Measurements from ENCODE around the gene CNIH4. TPM values are rescaled to one million over a fixed set of nuclear protein-coding genes. Genes with fewer than 3 reads are reported as not detected.
A peak's percentile ranks its signal among the peaks of the same experiment; 100 is the strongest.

The CNIH4 gene
- total RNA-seq, 2 experiments from 2014 or later: 48.5 to 53.2 TPM

GRCh38 chr1:224373008-224373590, 16.4 kb downstream of the CNIH4 start:
- peaks cover 73% of the 10 kb centered on the region for H3K4me1 Mint-ChIP-seq
- no peaks in the 10 kb centered on the region for H3K9me3 Mint-ChIP-seq
- H3K27me3 Mint-ChIP-seq: no peaks in the 10 kb centered on the region
- no peak for DNase-seq
- no peak overlapping the region for H3K4me3 Mint-ChIP-seq
- no peak overlapping the region for H3K27ac Mint-ChIP-seq
- peaks cover 70% of the 10 kb centered on the region for H3K36me3 Mint-ChIP-seq

DNA sequence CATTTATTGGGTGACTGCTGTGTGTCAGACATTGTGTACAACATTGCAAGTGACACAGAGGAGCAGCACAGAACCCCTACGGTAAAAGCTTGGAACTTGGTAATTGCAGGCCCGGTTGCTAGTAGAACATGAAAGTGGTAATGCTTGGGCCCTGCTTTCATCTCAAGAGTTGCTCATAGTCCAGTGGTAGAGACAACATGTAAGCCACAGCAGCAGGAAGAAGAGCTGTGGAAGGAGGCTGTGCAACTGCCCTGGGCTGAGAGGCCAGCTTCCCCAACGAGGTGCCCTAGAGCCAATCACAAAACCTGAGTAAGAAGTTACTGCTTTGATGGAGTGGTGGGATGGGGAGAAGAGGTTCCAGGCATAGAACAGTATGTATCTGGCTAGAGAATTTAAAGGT, 18.4 kb downstream of the CNIH4 start:
- no peaks in the 10 kb centered on the region for H3K9me3 Mint-ChIP-seq
- H3K36me3 Mint-ChIP-seq: peaks cover 78% of the 10 kb centered on the region
- H3K4me3 Mint-ChIP-seq: no peak overlapping the region
- H3K27ac Mint-ChIP-seq: no peak overlapping the region
- H3K27me3 Mint-ChIP-seq: no peaks in the 10 kb centered on the region
- peaks cover 75% of the 10 kb centered on the region for H3K4me1 Mint-ChIP-seq
- no peak for DNase-seq

DNA sequence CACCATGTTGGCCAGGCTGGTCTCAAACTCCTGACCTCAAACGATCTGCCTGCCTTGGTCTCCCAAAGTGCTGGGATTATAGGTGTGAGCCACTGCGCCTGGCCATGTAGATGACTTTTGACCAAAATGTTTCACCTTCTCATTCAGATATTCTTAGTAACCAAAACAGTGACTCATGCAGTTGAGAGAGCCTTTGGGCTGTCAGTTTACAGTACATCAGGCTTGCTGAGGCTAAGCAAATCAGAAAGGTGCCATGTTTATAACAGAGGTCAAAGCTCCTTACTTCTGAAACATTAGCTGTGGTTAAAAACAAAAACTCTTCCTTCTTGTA, 21.0 kb downstream of the CNIH4 start:
- peaks cover 75% of the 10 kb centered on the region for H3K36me3 Mint-ChIP-seq
- H3K9me3 Mint-ChIP-seq: no peaks in the 10 kb centered on the region
- no peaks in the 10 kb centered on the region for H3K27me3 Mint-ChIP-seq
- DNase-seq: peak; percentile 43
- peak overlapping the region; percentile 24 for H3K4me3 Mint-ChIP-seq
- H3K27ac Mint-ChIP-seq: peak overlapping the region; percentile 70
- H3K4me1 Mint-ChIP-seq: peaks cover 86% of the 10 kb centered on the region

- Mint-ChIP-seq H3K9me3 (no peaks in the 10 kb centered on the region), H3K36me3 (peaks cover 70% of the 10 kb centered on the region), H3K4me1 (peaks cover 86% of the 10 kb centered on the region), H3K27me3 (no peaks in the 10 kb centered on the region), H3K27ac (peak overlapping the region; percentile 7), H3K4me3 (peak overlapping the region; percentile 12)
- DNase-seq: no peak
These were observed 22.4 kb downstream of the CNIH4 start for GRCh38 chr1:224378855-224379631.

GRCh38 chr1:224380003-224380402, 23.3 kb downstream of the CNIH4 start:
- H3K4me3 Mint-ChIP-seq: peak overlapping the region; percentile 18
- H3K9me3 Mint-ChIP-seq: no peaks in the 10 kb centered on the region
- peaks cover 60% of the 10 kb centered on the region for H3K36me3 Mint-ChIP-seq
- peak overlapping the region; percentile 88 for H3K27ac Mint-ChIP-seq
- no peaks in the 10 kb centered on the region for H3K27me3 Mint-ChIP-seq
- DNase-seq: peak; percentile 69
- peaks cover 79% of the 10 kb centered on the region for H3K4me1 Mint-ChIP-seq

DNA sequence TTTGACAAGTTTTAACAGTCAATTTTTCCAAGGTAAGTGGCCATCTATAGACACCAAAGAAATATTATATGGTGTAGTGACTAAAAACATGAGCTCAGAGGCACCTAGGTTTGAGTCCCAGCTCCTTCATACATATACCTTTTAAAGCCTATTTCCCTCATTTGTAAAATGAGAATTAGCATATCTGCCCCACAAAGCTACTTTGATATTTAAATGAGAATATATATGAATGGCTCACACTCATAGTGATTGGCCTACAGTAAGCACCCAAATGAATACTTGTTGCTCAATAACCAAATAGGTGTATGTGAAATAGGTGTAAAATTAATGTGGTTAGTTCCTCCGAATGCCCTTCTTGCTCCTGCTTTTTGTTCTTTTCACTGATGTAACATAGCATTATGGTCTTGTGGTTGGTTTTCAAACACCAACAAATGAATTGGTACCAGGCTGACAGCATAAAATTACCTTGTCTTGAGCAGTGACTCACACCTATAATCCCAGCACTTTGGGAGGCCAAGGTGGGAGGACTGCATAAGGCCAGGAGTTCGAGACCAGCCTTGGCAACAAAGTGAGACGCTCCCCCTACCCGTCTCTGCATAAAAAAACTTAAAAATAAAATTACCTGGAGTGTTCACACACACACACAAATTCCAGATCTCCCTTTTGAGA, 25.3 kb downstream of the CNIH4 start:
- no peaks in the 10 kb centered on the region for H3K27me3 Mint-ChIP-seq
- DNase-seq: peak; percentile 32
- peaks cover 73% of the 10 kb centered on the region for H3K4me1 Mint-ChIP-seq
- peak overlapping the region; percentile 88 for H3K27ac Mint-ChIP-seq
- H3K4me3 Mint-ChIP-seq: no peak overlapping the region
- H3K9me3 Mint-ChIP-seq: no peaks in the 10 kb centered on the region
- peaks cover 49% of the 10 kb centered on the region for H3K36me3 Mint-ChIP-seq

DNA sequence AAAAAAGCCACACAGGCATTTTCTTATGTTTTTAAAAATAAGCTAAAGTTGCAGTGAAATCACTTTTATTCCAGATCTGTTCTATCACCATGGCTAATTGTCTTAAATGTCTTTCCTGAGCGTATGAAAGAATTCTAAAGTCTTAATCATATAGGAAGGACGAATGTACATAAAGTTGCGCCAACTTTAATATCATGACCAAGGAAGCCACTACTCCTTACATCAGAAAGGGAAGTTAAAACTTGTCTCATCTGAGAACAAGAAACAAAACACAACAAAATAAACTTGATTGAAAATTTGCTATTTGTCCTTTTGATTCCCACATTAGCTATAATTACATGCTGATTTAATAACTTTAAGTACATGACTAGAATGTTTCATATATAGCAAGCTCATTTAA, 26.5 kb downstream of the CNIH4 start:
- no peaks in the 10 kb centered on the region for H3K27me3 Mint-ChIP-seq
- H3K36me3 Mint-ChIP-seq: peaks cover 44% of the 10 kb centered on the region
- H3K27ac Mint-ChIP-seq: peak overlapping the region; percentile 42
- peaks cover 73% of the 10 kb centered on the region for H3K4me1 Mint-ChIP-seq
- no peak for DNase-seq
- no peaks in the 10 kb centered on the region for H3K9me3 Mint-ChIP-seq
- H3K4me3 Mint-ChIP-seq: no peak overlapping the region

DNA sequence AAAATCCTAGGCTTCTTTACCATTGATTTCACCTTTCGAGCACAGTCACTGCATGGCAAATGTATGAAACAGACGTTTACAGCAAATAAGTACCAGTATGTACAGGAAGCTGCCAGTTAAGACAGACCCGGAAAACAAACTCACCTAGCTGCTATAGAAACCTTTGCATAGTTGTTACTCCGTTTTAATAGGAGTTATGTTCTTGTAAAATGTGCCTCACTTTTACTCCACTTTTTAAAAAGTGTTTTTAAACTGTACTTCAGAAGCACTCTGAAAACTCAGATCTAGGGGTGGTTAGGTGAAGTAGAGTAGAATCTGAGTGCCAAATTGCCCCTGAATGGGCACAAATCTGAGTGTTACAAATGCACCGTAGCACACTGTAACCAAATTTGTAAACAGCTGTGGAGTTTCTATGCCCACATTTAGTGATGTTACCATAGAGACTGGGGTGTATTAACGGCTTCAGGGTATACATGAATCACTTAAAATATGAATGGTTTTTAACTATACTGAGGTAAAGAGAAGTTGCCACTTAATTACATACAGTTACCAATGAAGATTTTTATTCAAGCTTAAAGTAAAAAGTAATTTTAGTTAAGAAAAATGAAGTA, 30.7 kb downstream of the CNIH4 start:
- Mint-ChIP-seq H3K27me3 (no peaks in the 10 kb centered on the region), H3K27ac (peak overlapping the region; percentile 25), H3K4me3 (no peak overlapping the region), H3K4me1 (peaks cover 50% of the 10 kb centered on the region), H3K36me3 (peaks cover 52% of the 10 kb centered on the region), H3K9me3 (no peaks in the 10 kb centered on the region)
- DNase-seq: no peak

DNA sequence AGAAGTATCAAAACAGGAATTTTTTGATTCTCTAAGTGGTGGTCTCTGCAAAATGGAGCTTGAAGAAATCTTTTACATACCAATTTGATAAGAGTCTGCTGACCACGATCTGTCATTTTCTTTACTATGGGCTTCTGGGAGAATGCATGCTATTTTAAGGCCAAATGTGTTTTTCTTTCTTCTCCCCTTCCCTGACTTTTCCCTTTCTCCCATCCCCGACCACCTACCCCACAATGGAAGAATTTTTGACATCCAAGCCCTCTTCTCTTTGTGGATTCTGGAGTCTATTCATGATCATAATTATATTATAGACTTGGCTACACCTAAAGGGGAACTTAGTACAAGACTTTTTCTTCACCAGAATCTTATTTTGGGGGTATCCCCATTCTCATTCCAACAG, 31.3 kb downstream of the CNIH4 start:
- no peak for DNase-seq
- peaks cover 55% of the 10 kb centered on the region for H3K36me3 Mint-ChIP-seq
- H3K4me3 Mint-ChIP-seq: no peak overlapping the region
- peaks cover 50% of the 10 kb centered on the region for H3K4me1 Mint-ChIP-seq
- peak overlapping the region; percentile 67 for H3K27ac Mint-ChIP-seq
- H3K9me3 Mint-ChIP-seq: no peaks in the 10 kb centered on the region
- H3K27me3 Mint-ChIP-seq: no peaks in the 10 kb centered on the region

GRCh38 chr1:224390517-224390916, 33.8 kb downstream of the CNIH4 start:
- no peak for DNase-seq
- H3K27ac Mint-ChIP-seq: no peak overlapping the region
- H3K27me3 Mint-ChIP-seq: no peaks in the 10 kb centered on the region
- H3K4me1 Mint-ChIP-seq: peaks cover 53% of the 10 kb centered on the region
- H3K4me3 Mint-ChIP-seq: no peak overlapping the region
- H3K9me3 Mint-ChIP-seq: no peaks in the 10 kb centered on the region
- peaks cover 61% of the 10 kb centered on the region for H3K36me3 Mint-ChIP-seq

DNA sequence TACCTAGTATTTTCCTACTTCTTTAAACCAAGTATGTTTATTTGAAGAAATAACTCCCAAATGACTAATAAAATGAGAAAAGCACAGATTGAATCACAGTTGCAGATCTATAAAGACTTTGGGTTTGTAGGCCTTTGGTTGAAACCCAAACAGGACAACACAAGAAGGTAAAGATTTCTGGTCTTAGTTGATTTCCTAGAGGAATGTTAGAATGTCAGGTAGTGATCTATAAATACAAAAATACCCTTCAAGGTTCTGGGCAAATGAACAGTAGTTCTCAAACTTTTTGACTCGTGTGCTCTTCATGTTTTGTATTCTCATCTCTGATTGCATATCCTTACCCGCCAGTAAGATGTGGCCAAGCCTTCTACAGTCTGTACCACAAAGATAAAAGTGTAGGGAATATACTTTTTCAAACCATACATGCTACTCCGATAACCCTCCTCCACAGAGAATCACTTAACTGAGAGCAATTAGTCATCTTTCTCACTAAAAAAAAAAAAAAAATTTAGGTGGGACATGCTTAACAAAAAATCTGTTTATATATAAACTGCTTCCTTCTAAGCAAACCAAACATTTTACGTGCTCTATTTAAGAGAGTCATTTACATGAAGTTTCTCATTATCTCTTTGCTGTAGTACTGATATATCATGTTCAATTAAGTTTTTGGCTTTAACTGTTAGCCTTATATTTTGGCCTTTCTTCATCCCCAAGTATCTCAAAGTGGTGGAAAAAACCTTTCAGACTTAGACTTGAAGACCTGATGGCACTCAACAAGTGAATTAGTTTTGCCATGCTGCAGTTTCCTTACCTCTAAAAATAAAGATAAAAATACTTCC, 36.0 kb downstream of the CNIH4 start:
- Mint-ChIP-seq H3K27ac (peak overlapping the region; percentile 76), H3K36me3 (peaks cover 63% of the 10 kb centered on the region), H3K27me3 (no peaks in the 10 kb centered on the region), H3K4me1 (peaks cover 41% of the 10 kb centered on the region), H3K4me3 (no peak overlapping the region), H3K9me3 (no peaks in the 10 kb centered on the region)
- DNase-seq: no peak

- peaks cover 35% of the 10 kb centered on the region for H3K4me1 Mint-ChIP-seq
- no peaks in the 10 kb centered on the region for H3K9me3 Mint-ChIP-seq
These were observed 36.6 kb downstream of the CNIH4 start for GRCh38 chr1:224393294-224393693.

GRCh38 chr1:224399887-224400286, 43.2 kb downstream of the CNIH4 start:
- Mint-ChIP-seq H3K36me3 (peaks cover 32% of the 10 kb centered on the region), H3K27me3 (no peaks in the 10 kb centered on the region), H3K4me3 (no peak overlapping the region), H3K27ac (peak overlapping the region; percentile 27), H3K9me3 (no peaks in the 10 kb centered on the region), H3K4me1 (peaks cover 22% of the 10 kb centered on the region)
- DNase-seq: no peak

More at GRCh38 chr1:224393294-224393693, 36.6 kb downstream of the CNIH4 start:
- peaks cover 58% of the 10 kb centered on the region for H3K36me3 Mint-ChIP-seq
- no peak overlapping the region for H3K4me3 Mint-ChIP-seq
- H3K27me3 Mint-ChIP-seq: no peaks in the 10 kb centered on the region
- no peak overlapping the region for H3K27ac Mint-ChIP-seq
- no peak for DNase-seq

- H3K4me3 Mint-ChIP-seq: no peak overlapping the region
- H3K36me3 Mint-ChIP-seq: peaks cover 36% of the 10 kb centered on the region
- no peak for DNase-seq
- H3K9me3 Mint-ChIP-seq: no peaks in the 10 kb centered on the region
- peaks cover 27% of the 10 kb centered on the region for H3K4me1 Mint-ChIP-seq
- H3K27me3 Mint-ChIP-seq: no peaks in the 10 kb centered on the region
- no peak overlapping the region for H3K27ac Mint-ChIP-seq
These were observed 45.9 kb downstream of the CNIH4 start for GRCh38 chr1:224402472-224403036.

All from activated naive CD8-positive, alpha-beta T cell treated with anti-CD3 and anti-CD28 coated beads for 36 hours (primary cell).